ENCODE results near the gene SYNGAP1.

GRCh38 chr6:33426590-33427511, 7.0 kb downstream of the SYNGAP1 start:
- TF ChIP-seq CTCF (conservative IDR thresholded peaks at IDR 0.05; ENCODE audit: low read depth in 2 of 2) (no peak), EZH2phosphoT487 (IDR thresholded peaks at IDR 0.05; ENCODE audit: unreplicated experiment) (no peak), POLR2AphosphoS5 (IDR thresholded peaks at IDR 0.05; ENCODE audit: low read depth) (no peak), EZH2 (IDR thresholded peaks at IDR 0.05; ENCODE audit: low read depth, unreplicated experiment) (no peak), ZNF114 (CRISPR knock-in tag; IDR thresholded peaks at IDR 0.05) (no peak), REST (IDR thresholded peaks at IDR 0.05; ENCODE audit: unreplicated experiment) (no peak), CREB1 (CRISPR knock-in tag; IDR thresholded peaks at IDR 0.05; ENCODE audit: low read depth) (no peak), ZNF331 (CRISPR knock-in tag; IDR thresholded peaks at IDR 0.05; ENCODE audit: low read depth) (no peak), NANOG (IDR thresholded peaks at IDR 0.05; ENCODE audit: borderline replicate concordance) (no peak), ETS1 (IDR thresholded peaks at IDR 0.05) (no peak), JUNB (IDR thresholded peaks at IDR 0.05; ENCODE audit: unreplicated experiment) (no peak)

All from GM23338 (cell line).